Rectal smooth muscle tissue (tissue), 1 donor: Measurements from ENCODE around the gene OSBPL10.
"Not testable (repeated sequence)": the region's sequence is repeated elsewhere in the genome, so short reads cannot be mapped to it uniquely, and the experiment has no call there.

Source experiments
- H3K27ac ChIP-seq: one replicate; pipeline ENCODE4 v1.7.0; 2013; ENCODE audit warnings: low read depth, low read length, inconsistent platforms
- H3K27me3 ChIP-seq: one replicate; pipeline ENCODE4 v1.7.0; 2013; ENCODE audit warnings: low read length; ENCODE audit not compliant: control insufficient read depth, insufficient read depth
- H3K36me3 ChIP-seq: one replicate; pipeline ENCODE4 v1.7.0; 2013; ENCODE audit warnings: low read length; ENCODE audit not compliant: control insufficient read depth, insufficient read depth
- H3K4me1 ChIP-seq: one replicate; pipeline ENCODE4 v1.7.0; 2013; ENCODE audit warnings: low read length; ENCODE audit not compliant: control insufficient read depth, insufficient read depth
- H3K4me3 ChIP-seq: one replicate; pipeline ENCODE4 v1.7.0; 2013; ENCODE audit warnings: low read length
- H3K9ac ChIP-seq: one replicate; pipeline ENCODE4 v1.7.0; 2013; ENCODE audit warnings: low read length

OSBPL10 gene

GRCh38 chr3:31873254-31873820 is 107.7 kb downstream of the OSBPL10 start:
- Histone ChIP-seq H3K27me3 (no peaks in the 10 kb centered on the region), H3K27ac (no peak overlapping the region), H3K36me3 (no peaks in the 10 kb centered on the region), H3K4me1 (no peaks in the 10 kb centered on the region), H3K4me3 (no peak overlapping the region), H3K9ac (no peak overlapping the region)

- Histone ChIP-seq H3K9ac (no peak overlapping the region), H3K27ac (no peak overlapping the region), H3K4me1 (no peaks in the 10 kb centered on the region), H3K4me3 (no peak overlapping the region), H3K36me3 (no peaks in the 10 kb centered on the region), H3K27me3 (no peaks in the 10 kb centered on the region)
Measured at GRCh38 chr3:31871939-31872507, 109.0 kb downstream of the OSBPL10 start.

GRCh38 chr3:31870111-31870510 is 111.0 kb downstream of the OSBPL10 start:
- H3K4me1 ChIP-seq, H3K27me3 ChIP-seq, H3K4me3 ChIP-seq, H3K9ac ChIP-seq, H3K27ac ChIP-seq, H3K36me3 ChIP-seq: not testable (repeated sequence)

- no peak overlapping the region for H3K27ac ChIP-seq
Measured at GRCh38 chr3:31868236-31868635, 112.8 kb downstream of the OSBPL10 start.

GRCh38 chr3:31862666-31863279 is 118.3 kb downstream of the OSBPL10 start:
- no peaks in the 10 kb centered on the region for H3K4me1 ChIP-seq
- H3K9ac ChIP-seq, result no peak overlapping the region
- H3K27me3 ChIP-seq, result no peaks in the 10 kb centered on the region
- no peak overlapping the region for H3K27ac ChIP-seq
- no peaks in the 10 kb centered on the region for H3K36me3 ChIP-seq
- no peak overlapping the region for H3K4me3 ChIP-seq

More at GRCh38 chr3:31868236-31868635, 112.8 kb downstream of the OSBPL10 start:
- H3K4me1 ChIP-seq, result no peaks in the 10 kb centered on the region
- H3K27me3 ChIP-seq, result no peaks in the 10 kb centered on the region
- H3K36me3 ChIP-seq, result no peaks in the 10 kb centered on the region
- no peak overlapping the region for H3K9ac ChIP-seq
- H3K4me3 ChIP-seq, result no peak overlapping the region

- H3K4me1 ChIP-seq, result no peaks in the 10 kb centered on the region
- H3K27ac ChIP-seq, result no peak overlapping the region
- no peaks in the 10 kb centered on the region for H3K27me3 ChIP-seq
- H3K4me3 ChIP-seq, result no peak overlapping the region
- no peaks in the 10 kb centered on the region for H3K36me3 ChIP-seq
- H3K9ac ChIP-seq, result no peak overlapping the region
Measured at GRCh38 chr3:31861826-31862225, 119.2 kb downstream of the OSBPL10 start.

- H3K36me3 ChIP-seq, H3K27ac ChIP-seq, H3K27me3 ChIP-seq, H3K4me3 ChIP-seq, H3K4me1 ChIP-seq, H3K9ac ChIP-seq: not testable (repeated sequence)
Measured at GRCh38 chr3:31860642-31861041, 120.4 kb downstream of the OSBPL10 start.

- Histone ChIP-seq H3K4me1 (no peaks in the 10 kb centered on the region), H3K27ac (no peak overlapping the region), H3K27me3 (no peaks in the 10 kb centered on the region), H3K4me3 (no peak overlapping the region), H3K9ac (no peak overlapping the region), H3K36me3 (no peaks in the 10 kb centered on the region)
Measured at GRCh38 chr3:31859245-31859644, 121.8 kb downstream of the OSBPL10 start.

- H3K9ac ChIP-seq, result no peak overlapping the region
- H3K27ac ChIP-seq, result no peak overlapping the region
- H3K4me3 ChIP-seq, result no peak overlapping the region
- H3K27me3 ChIP-seq, result no peaks in the 10 kb centered on the region
- no peaks in the 10 kb centered on the region for H3K36me3 ChIP-seq
- no peaks in the 10 kb centered on the region for H3K4me1 ChIP-seq
Measured at GRCh38 chr3:31858439-31858838, 122.6 kb downstream of the OSBPL10 start.

GRCh38 chr3:31853580-31853979 is 127.5 kb downstream of the OSBPL10 start:
- Histone ChIP-seq H3K4me1 (no peaks in the 10 kb centered on the region), H3K27ac (no peak overlapping the region), H3K4me3 (no peak overlapping the region), H3K27me3 (no peaks in the 10 kb centered on the region), H3K9ac (no peak overlapping the region), H3K36me3 (no peaks in the 10 kb centered on the region)

- no peak overlapping the region for H3K27ac ChIP-seq
- H3K27me3 ChIP-seq, result no peaks in the 10 kb centered on the region
- H3K9ac ChIP-seq, result no peak overlapping the region
- H3K36me3 ChIP-seq, result no peaks in the 10 kb centered on the region
- H3K4me1 ChIP-seq, result no peaks in the 10 kb centered on the region
- no peak overlapping the region for H3K4me3 ChIP-seq
Measured at GRCh38 chr3:31851278-31851677, 129.8 kb downstream of the OSBPL10 start.

- Histone ChIP-seq H3K4me3 (no peak overlapping the region), H3K4me1 (no peaks in the 10 kb centered on the region), H3K27ac (no peak overlapping the region), H3K36me3 (no peaks in the 10 kb centered on the region), H3K9ac (no peak overlapping the region), H3K27me3 (no peaks in the 10 kb centered on the region)
Measured at GRCh38 chr3:31848911-31849310, 132.2 kb downstream of the OSBPL10 start.
